GM18520 (cell line): Measurements from ENCODE around the gene SLC24A4.

Experiments
- ATAC-seq: cut with Tn5 transposase; IDR thresholded peaks from one replicate; pipeline ENCODE4 v1.9.1; 2021; ENCODE audit not compliant: unreplicated experiment

Gene SLC24A4

GRCh38 chr14:92494512-92494911 lies 171.5 kb downstream of the SLC24A4 start:
- no peak for ATAC-seq

GRCh38 chr14:92495027-92495426 lies 172.1 kb downstream of the SLC24A4 start:
- ATAC-seq = no peak

GRCh38 chr14:92496191-92496857 lies 173.4 kb downstream of the SLC24A4 start:
- ATAC-seq = no peak

- no peak for ATAC-seq
Measured at GRCh38 chr14:92497391-92497790, 174.4 kb downstream of the SLC24A4 start.

- no peak for ATAC-seq
Measured at GRCh38 chr14:92499234-92499633, 176.3 kb downstream of the SLC24A4 start.

- no peak for ATAC-seq
Measured at GRCh38 chr14:92500491-92500941, 177.6 kb downstream of the SLC24A4 start.

GRCh38 chr14:92501891-92502351 lies 179.0 kb downstream of the SLC24A4 start:
- no peak for ATAC-seq

- ATAC-seq = no peak
Measured at GRCh38 chr14:92502541-92503286, 179.7 kb downstream of the SLC24A4 start.

- ATAC-seq = no peak
Measured at GRCh38 chr14:92503756-92504491, 181.0 kb downstream of the SLC24A4 start.

GRCh38 chr14:92505826-92506225 lies 182.9 kb downstream of the SLC24A4 start:
- no peak for ATAC-seq

- ATAC-seq = no peak
Measured at GRCh38 chr14:92506231-92506630, 183.3 kb downstream of the SLC24A4 start.

GRCh38 chr14:92507174-92507768 lies 184.3 kb downstream of the SLC24A4 start:
- no peak for ATAC-seq

- ATAC-seq = no peak
Measured at GRCh38 chr14:92510972-92511371, 188.0 kb downstream of the SLC24A4 start.

- ATAC-seq = no peak
Measured at GRCh38 chr14:92511453-92512238, 188.7 kb downstream of the SLC24A4 start.

GRCh38 chr14:92512807-92513203 lies 189.8 kb downstream of the SLC24A4 start:
- ATAC-seq = no peak

GRCh38 chr14:92513204-92513965 lies 190.4 kb downstream of the SLC24A4 start, which contains the start of gene RIN3:
Gene RIN3, plus strand, starts transcription at chr14:92513781. Its CDS starts 152 bp downstream, at chr14:92513933.
- no peak for ATAC-seq

- ATAC-seq = no peak
Measured at GRCh38 chr14:92513966-92514843, 191.2 kb downstream of the SLC24A4 start.

- ATAC-seq = no peak
Measured at GRCh38 chr14:92514844-92515514, 192.0 kb downstream of the SLC24A4 start.
